Activated CD8-positive, alpha-beta T cell treated with anti-CD3 and anti-CD28 coated beads, Interleukin-2, amount 10 ng/mL, durations not matched to agents 7 days and 5 days (primary cell): Measurements from ENCODE around the gene LRCH1. TPM values are rescaled to one million over a fixed set of nuclear protein-coding genes. Genes with fewer than 3 reads are reported as not detected.

ENCODE experiments used
- ATAC-seq: fragments of 150-1000 bp; cut with Tn5 transposase; one replicate; pipeline ENCODE4 v1.10.0; 2021; ENCODE audit warnings: moderate library complexity
- CTCF ChIA-PET: fragments of 350-600 bp; sonication (Branson Sonifier 250); formaldehyde crosslinking; loops from one replicate; lab custom pipeline; 2021; ENCODE audit warnings: antibody characterized with exemption; lab: Charles Lee
- POLR2A ChIA-PET: fragments of 350-600 bp; sonication (Branson Sonifier 250); formaldehyde crosslinking; loops from one replicate; lab custom pipeline; 2021; ENCODE audit warnings: antibody characterized with exemption; lab: Charles Lee
- DNase-seq: peaks from one replicate; pipeline ENCODE4 v3.0.0-alpha.2; 2020
- H3K27ac Mint-ChIP-seq: one replicate; pipeline ENCODE4 v1.8.0; 2021; ENCODE audit warnings: mild to moderate bottlenecking, mixed read lengths
- H3K27me3 Mint-ChIP-seq: one replicate; pipeline ENCODE4 v1.8.0; 2021; ENCODE audit warnings: low read depth, mixed read lengths
- H3K36me3 Mint-ChIP-seq: one replicate; pipeline ENCODE4 v1.8.0; 2021; ENCODE audit warnings: low read depth, mixed read lengths
- H3K4me1 Mint-ChIP-seq: one replicate; pipeline ENCODE4 v1.8.0; 2021; ENCODE audit warnings: low read depth, mixed read lengths
- H3K4me3 Mint-ChIP-seq: one replicate; pipeline ENCODE4 v1.8.0; 2021; ENCODE audit warnings: mild to moderate bottlenecking, mixed read lengths
- H3K9me3 Mint-ChIP-seq: one replicate; pipeline ENCODE4 v1.8.0; 2022; ENCODE audit warnings: mixed read lengths; ENCODE audit not compliant: insufficient read depth
- total RNA-seq, 2 experiments: library from RNA; stranded (reverse); gene quantifications; one replicate each; pipeline ENCODE4 v1.2.3, GENCODE V29; 2021

The LRCH1 gene
- total RNA-seq, 2 experiments from 2014 or later: 15.3 to 18.0 TPM

GRCh38 chr13:46595136-46595884, 42.3 kb downstream of the LRCH1 start:
- Mint-ChIP-seq H3K4me3 (no peak overlapping the region), H3K9me3 (no peaks in the 10 kb centered on the region), H3K4me1 (peaks cover 89% of the 10 kb centered on the region), H3K27ac (no peak overlapping the region), H3K36me3 (peaks cover 11% of the 10 kb centered on the region), H3K27me3 (no peaks in the 10 kb centered on the region)
- POLR2A ChIA-PET: no interaction called here
- CTCF ChIA-PET: interaction anchor here (0.9 to 4.6 kb wide), 6 partner anchors 9 to 50 kb away, joined by 3 to 21 read pairs (median 3); no protein-coding TSS in a partner anchor
- DNase-seq (no peak), ATAC-seq (no peak)

- Mint-ChIP-seq H3K4me1 (peaks cover 90% of the 10 kb centered on the region), H3K36me3 (peaks cover 11% of the 10 kb centered on the region), H3K27me3 (no peaks in the 10 kb centered on the region), H3K9me3 (no peaks in the 10 kb centered on the region), H3K4me3 (no peak overlapping the region), H3K27ac (no peak overlapping the region)
- CTCF ChIA-PET: interaction anchor here (1.0 to 4.6 kb wide), 6 partner anchors 8 to 84 kb away, joined by 3 to 21 read pairs (median 4); no protein-coding TSS in a partner anchor
- no peak for DNase-seq
- POLR2A ChIA-PET: no interaction called here
- no peak for ATAC-seq
Observed at GRCh38 chr13:46595885-46596275, 42.9 kb downstream of the LRCH1 start.

GRCh38 chr13:46596466-46596865, 43.5 kb downstream of the LRCH1 start:
- ATAC-seq (no peak), DNase-seq (no peak)
- Mint-ChIP-seq H3K36me3 (peaks cover 11% of the 10 kb centered on the region), H3K4me3 (no peak overlapping the region), H3K9me3 (no peaks in the 10 kb centered on the region), H3K27me3 (no peaks in the 10 kb centered on the region), H3K27ac (no peak overlapping the region), H3K4me1 (peaks cover 90% of the 10 kb centered on the region)
- CTCF ChIA-PET: interaction anchor here (1.7 to 4.6 kb wide), 2 partner anchors 45 to 83 kb away, joined by 4 to 21 read pairs; no protein-coding TSS in a partner anchor
- POLR2A ChIA-PET: no interaction called here

GRCh38 chr13:46598140-46598819, 45.3 kb downstream of the LRCH1 start:
- CTCF ChIA-PET: interaction anchor here (1.5 kb wide), 1 partner anchor 46 kb away, joined by 5 read pairs; no protein-coding TSS in a partner anchor
- Mint-ChIP-seq H3K9me3 (no peaks in the 10 kb centered on the region), H3K27me3 (no peaks in the 10 kb centered on the region), H3K4me1 (peaks cover 89% of the 10 kb centered on the region), H3K36me3 (peaks cover 11% of the 10 kb centered on the region), H3K4me3 (peak overlapping the region; percentile 26), H3K27ac (peak overlapping the region; percentile 35)
- POLR2A ChIA-PET: no interaction called here
- ATAC-seq (peak; percentile 47), DNase-seq (no peak)

GRCh38 chr13:46598820-46599180, 45.8 kb downstream of the LRCH1 start:
- ChIA-PET POLR2A (no interaction called here), CTCF (interaction anchor here (1.5 kb wide), 1 partner anchor 47 kb away, joined by 5 read pairs; no protein-coding TSS in a partner anchor)
- H3K27ac Mint-ChIP-seq: peak overlapping the region; percentile 35
- DNase-seq (no peak), ATAC-seq (peak; percentile 54)
- H3K4me3 Mint-ChIP-seq: no peak overlapping the region
- H3K9me3 Mint-ChIP-seq: no peaks in the 10 kb centered on the region
- H3K36me3 Mint-ChIP-seq: peaks cover 11% of the 10 kb centered on the region
- H3K4me1 Mint-ChIP-seq: peaks cover 85% of the 10 kb centered on the region
- H3K27me3 Mint-ChIP-seq: no peaks in the 10 kb centered on the region

GRCh38 chr13:46600943-46601311, 48.0 kb downstream of the LRCH1 start:
- no peak overlapping the region for H3K4me3 Mint-ChIP-seq
- DNase-seq (no peak), ATAC-seq (no peak)
- H3K27me3 Mint-ChIP-seq: no peaks in the 10 kb centered on the region
- H3K4me1 Mint-ChIP-seq: peaks cover 79% of the 10 kb centered on the region
- no peak overlapping the region for H3K27ac Mint-ChIP-seq
- ChIA-PET CTCF (no interaction called here), POLR2A (no interaction called here)
- H3K36me3 Mint-ChIP-seq: peaks cover 11% of the 10 kb centered on the region
- H3K9me3 Mint-ChIP-seq: no peaks in the 10 kb centered on the region

- no peaks in the 10 kb centered on the region for H3K9me3 Mint-ChIP-seq
- H3K36me3 Mint-ChIP-seq: peaks cover 7% of the 10 kb centered on the region
- H3K4me3 Mint-ChIP-seq: no peak overlapping the region
- peaks cover 82% of the 10 kb centered on the region for H3K4me1 Mint-ChIP-seq
- ChIA-PET POLR2A (no interaction called here), CTCF (interaction anchor here (0.7 to 3.8 kb wide), 11 partner anchors 8 to 115 kb away, joined by 3 to 22 read pairs (median 3); no protein-coding TSS in a partner anchor)
- ATAC-seq (no peak), DNase-seq (no peak)
- no peak overlapping the region for H3K27ac Mint-ChIP-seq
- H3K27me3 Mint-ChIP-seq: no peaks in the 10 kb centered on the region
Observed at GRCh38 chr13:46602531-46602930, 49.6 kb downstream of the LRCH1 start.

GRCh38 chr13:46603165-46603603, 50.2 kb downstream of the LRCH1 start:
- POLR2A ChIA-PET: no interaction called here
- no peak overlapping the region for H3K4me3 Mint-ChIP-seq
- peaks cover 82% of the 10 kb centered on the region for H3K4me1 Mint-ChIP-seq
- no peaks in the 10 kb centered on the region for H3K9me3 Mint-ChIP-seq
- CTCF ChIA-PET: interaction anchor here (0.9 to 3.8 kb wide), 9 partner anchors 8 to 123 kb away, joined by 3 to 22 read pairs (median 4); no protein-coding TSS in a partner anchor
- H3K27ac Mint-ChIP-seq: no peak overlapping the region
- ATAC-seq: no peak
- peaks cover 7% of the 10 kb centered on the region for H3K36me3 Mint-ChIP-seq
- H3K27me3 Mint-ChIP-seq: no peaks in the 10 kb centered on the region
- DNase-seq: no peak

GRCh38 chr13:46604226-46604990, 51.4 kb downstream of the LRCH1 start:
- Mint-ChIP-seq H3K27ac (no peak overlapping the region), H3K36me3 (no peaks in the 10 kb centered on the region), H3K4me1 (peaks cover 71% of the 10 kb centered on the region), H3K4me3 (no peak overlapping the region), H3K27me3 (no peaks in the 10 kb centered on the region), H3K9me3 (no peaks in the 10 kb centered on the region)
- no peak for ATAC-seq
- DNase-seq: no peak
- ChIA-PET CTCF (interaction anchor here (0.6 to 3.8 kb wide), 5 partner anchors 9 to 122 kb away, joined by 4 to 22 read pairs (median 4); no protein-coding TSS in a partner anchor), POLR2A (no interaction called here)

GRCh38 chr13:46605076-46605824, 52.3 kb downstream of the LRCH1 start:
- ChIA-PET CTCF (interaction anchor here (0.6 to 3.8 kb wide), 3 partner anchors 14 to 56 kb away, joined by 3 to 22 read pairs (median 4); no protein-coding TSS in a partner anchor), POLR2A (no interaction called here)
- no peaks in the 10 kb centered on the region for H3K36me3 Mint-ChIP-seq
- no peaks in the 10 kb centered on the region for H3K9me3 Mint-ChIP-seq
- no peak overlapping the region for H3K27ac Mint-ChIP-seq
- ATAC-seq: no peak
- peaks cover 68% of the 10 kb centered on the region for H3K4me1 Mint-ChIP-seq
- no peak overlapping the region for H3K4me3 Mint-ChIP-seq
- no peaks in the 10 kb centered on the region for H3K27me3 Mint-ChIP-seq
- DNase-seq: no peak
